Measurements from ENCODE around the gene MYL7.

The MYL7 gene

GRCh38 chr7:44103923-44104859 lies 36.9 kb downstream of the MYL7 start, which contains the start of gene AEBP1:
Gene AEBP1 (plus strand): TSS chr7:44104345. CDS start chr7:44104666, 321 bp downstream.
- no peak for DNase-seq
- H2AFZ ChIP-seq (ENCODE audit: low read length), result no peak within 1 kb of the TSS
- no peaks in the 10 kb centered on the region for H3K79me2 ChIP-seq (ENCODE audit: low read length)
- no peaks in the 10 kb centered on the region for H3K36me3 ChIP-seq (replicated peaks; ENCODE audit: insufficient read depth, low read length)
- TF ChIP-seq EZH2phosphoT487 (IDR thresholded peaks at IDR 0.05; ENCODE audit: low read length) (no peak), EZH2 (optimal IDR thresholded peaks at IDR 0.05; ENCODE audit: low read depth, low read length) (no peak)
- TF ChIP-seq, protein P1, sequence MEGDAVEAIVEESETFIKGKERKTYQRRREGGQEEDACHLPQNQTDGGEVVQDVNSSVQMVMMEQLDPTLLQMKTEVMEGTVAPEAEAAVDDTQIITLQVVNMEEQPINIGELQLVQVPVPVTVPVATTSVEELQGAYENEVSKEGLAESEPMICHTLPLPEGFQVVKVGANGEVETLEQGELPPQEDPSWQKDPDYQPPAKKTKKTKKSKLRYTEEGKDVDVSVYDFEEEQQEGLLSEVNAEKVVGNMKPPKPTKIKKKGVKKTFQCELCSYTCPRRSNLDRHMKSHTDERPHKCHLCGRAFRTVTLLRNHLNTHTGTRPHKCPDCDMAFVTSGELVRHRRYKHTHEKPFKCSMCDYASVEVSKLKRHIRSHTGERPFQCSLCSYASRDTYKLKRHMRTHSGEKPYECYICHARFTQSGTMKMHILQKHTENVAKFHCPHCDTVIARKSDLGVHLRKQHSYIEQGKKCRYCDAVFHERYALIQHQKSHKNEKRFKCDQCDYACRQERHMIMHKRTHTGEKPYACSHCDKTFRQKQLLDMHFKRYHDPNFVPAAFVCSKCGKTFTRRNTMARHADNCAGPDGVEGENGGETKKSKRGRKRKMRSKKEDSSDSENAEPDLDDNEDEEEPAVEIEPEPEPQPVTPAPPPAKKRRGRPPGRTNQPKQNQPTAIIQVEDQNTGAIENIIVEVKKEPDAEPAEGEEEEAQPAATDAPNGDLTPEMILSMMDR (IDR thresholded peaks at IDR 0.05; ENCODE audit: low read length), result no peak
- no peaks in the 10 kb centered on the region for H3K4me1 ChIP-seq (ENCODE audit: low read length)
- no peak within 1 kb of the TSS for H3K4me2 ChIP-seq (ENCODE audit: low read depth, low read length)
- no peak within 1 kb of the TSS for H3K27ac ChIP-seq (ENCODE audit: low read length)
- no peaks in the 10 kb centered on the region for H3K9me2 ChIP-seq (replicated peaks; ENCODE audit: insufficient read depth, low read length)
- no peak within 1 kb of the TSS for H3K9ac ChIP-seq (ENCODE audit: low read length)
- no peaks in the 10 kb centered on the region for H3F3A ChIP-seq (ENCODE audit: insufficient read depth, low read length)
- H3K9me3 ChIP-seq (replicated peaks; ENCODE audit: insufficient read depth, low read length), result no peaks in the 10 kb centered on the region
- H4K20me1 ChIP-seq (ENCODE audit: insufficient read depth, low read length), result no peaks in the 10 kb centered on the region
- peaks cover 14% of the 10 kb centered on the region for H3K27me3 ChIP-seq (replicated peaks; ENCODE audit: insufficient read depth, low read length)
- H3K4me3 ChIP-seq (ENCODE audit: low read length), result no peak within 1 kb of the TSS

- Histone ChIP-seq H3K9ac (ENCODE audit: low read length) (no peak overlapping the region), H2AFZ (ENCODE audit: low read length) (no peak overlapping the region), H3K27me3 (replicated peaks; ENCODE audit: insufficient read depth, low read length) (peaks cover 14% of the 10 kb centered on the region)
Measured at GRCh38 chr7:44103566-44103922, 37.6 kb downstream of the MYL7 start.

GRCh38 chr7:44102846-44103565 lies 38.1 kb downstream of the MYL7 start:
- H3K4me1 ChIP-seq (ENCODE audit: low read length), result peaks cover 5% of the 10 kb centered on the region
- TF ChIP-seq EZH2 (optimal IDR thresholded peaks at IDR 0.05; ENCODE audit: low read depth, low read length), result no peak
- TF ChIP-seq, protein P1 (IDR thresholded peaks at IDR 0.05; ENCODE audit: low read length), result no peak
- no peak for TF ChIP-seq EZH2phosphoT487 (IDR thresholded peaks at IDR 0.05; ENCODE audit: low read length)
- no peaks in the 10 kb centered on the region for H3K9me2 ChIP-seq (replicated peaks; ENCODE audit: insufficient read depth, low read length)
- no peak for DNase-seq
- H3K9ac ChIP-seq (ENCODE audit: low read length), result no peak overlapping the region
- no peaks in the 10 kb centered on the region for H3K79me2 ChIP-seq (ENCODE audit: low read length)
- peaks cover 14% of the 10 kb centered on the region for H3K27me3 ChIP-seq (replicated peaks; ENCODE audit: insufficient read depth, low read length)
- H3K9me3 ChIP-seq (replicated peaks; ENCODE audit: insufficient read depth, low read length), result no peaks in the 10 kb centered on the region
- H4K20me1 ChIP-seq (ENCODE audit: insufficient read depth, low read length), result no peaks in the 10 kb centered on the region
- no peaks in the 10 kb centered on the region for H3K36me3 ChIP-seq (replicated peaks; ENCODE audit: insufficient read depth, low read length)
- H3K4me3 ChIP-seq (ENCODE audit: low read length), result no peak overlapping the region
- no peak overlapping the region for H2AFZ ChIP-seq (ENCODE audit: low read length)
- H3F3A ChIP-seq (ENCODE audit: insufficient read depth, low read length), result peaks cover 2% of the 10 kb centered on the region; the same call in 1 of the 2 replicates
- no peak overlapping the region for H3K27ac ChIP-seq (ENCODE audit: low read length)
- no peak overlapping the region for H3K4me2 ChIP-seq (ENCODE audit: low read depth, low read length)

More at GRCh38 chr7:44103566-44103922, 37.6 kb downstream of the MYL7 start:
- no peak overlapping the region for H3K27ac ChIP-seq (ENCODE audit: low read length)
- no peaks in the 10 kb centered on the region for H3F3A ChIP-seq (ENCODE audit: insufficient read depth, low read length)
- DNase-seq, result no peak
- H3K4me3 ChIP-seq (ENCODE audit: low read length), result no peak overlapping the region
- no peaks in the 10 kb centered on the region for H3K36me3 ChIP-seq (replicated peaks; ENCODE audit: insufficient read depth, low read length)
- H4K20me1 ChIP-seq (ENCODE audit: insufficient read depth, low read length), result no peaks in the 10 kb centered on the region
- H3K4me2 ChIP-seq (ENCODE audit: low read depth, low read length), result no peak overlapping the region
- no peaks in the 10 kb centered on the region for H3K9me2 ChIP-seq (replicated peaks; ENCODE audit: insufficient read depth, low read length)
- TF ChIP-seq EZH2 (optimal IDR thresholded peaks at IDR 0.05; ENCODE audit: low read depth, low read length), result no peak
- TF ChIP-seq, protein P1 (IDR thresholded peaks at IDR 0.05; ENCODE audit: low read length), result no peak
- TF ChIP-seq EZH2phosphoT487 (IDR thresholded peaks at IDR 0.05; ENCODE audit: low read length), result no peak
- no peaks in the 10 kb centered on the region for H3K79me2 ChIP-seq (ENCODE audit: low read length)
- H3K4me1 ChIP-seq (ENCODE audit: low read length), result no peaks in the 10 kb centered on the region; the same call in 1 of the 2 replicates
- no peaks in the 10 kb centered on the region for H3K9me3 ChIP-seq (replicated peaks; ENCODE audit: insufficient read depth, low read length)

Data from MM.1S (cell line).